ENCODE data around the gene RAI1. TPM values are rescaled to one million over a fixed set of nuclear protein-coding genes. Genes with fewer than 3 reads are reported as not detected.

The RAI1 gene
- total and polyA plus RNA-seq, 2 of the 13 experiments (the other 11 are each of a cell fraction or from before 2014, with no cell fraction given): 3.4 to 5.2 TPM

DNA sequence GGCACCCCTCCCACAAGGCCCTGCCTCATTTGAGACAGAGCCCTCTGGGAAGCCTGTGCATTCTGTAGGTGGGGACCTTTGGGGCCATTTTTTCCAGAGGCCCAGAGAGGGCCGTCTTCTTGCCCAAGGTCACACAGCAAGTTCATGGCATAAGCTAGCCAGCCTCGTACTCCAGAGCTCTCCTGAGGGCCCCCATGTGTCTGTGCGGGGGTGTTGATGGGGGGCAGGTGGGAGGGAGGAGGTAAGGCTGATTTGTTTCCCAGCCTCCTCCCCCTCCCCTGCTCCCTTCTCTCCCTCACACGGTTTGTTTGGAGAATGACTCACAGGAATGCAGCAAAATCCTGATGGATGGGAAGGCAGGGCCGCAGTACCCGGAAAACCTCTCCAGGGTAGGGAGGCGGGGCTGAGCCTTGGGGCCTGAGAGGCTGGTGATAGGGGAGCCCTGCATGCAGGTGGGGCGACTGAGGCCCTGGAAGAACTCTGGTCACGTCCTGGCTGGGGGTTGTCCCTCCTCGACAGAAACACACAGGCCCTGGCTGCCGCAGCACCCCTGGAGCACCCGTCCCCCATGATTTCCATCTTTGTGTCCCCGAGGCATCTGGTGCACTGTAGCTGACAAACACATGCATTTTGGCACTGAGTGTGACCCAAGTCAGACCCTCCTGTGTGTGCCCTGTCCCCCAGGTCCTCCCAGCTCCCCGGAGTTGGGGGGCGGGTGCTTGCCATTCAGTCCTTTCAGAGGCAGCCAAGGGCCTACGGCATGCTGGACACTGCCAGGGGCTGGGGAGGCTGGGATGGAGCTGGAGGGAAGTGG is 29.7 kb downstream of the RAI1 start (continued):
- TF ChIP-seq, protein P1, sequence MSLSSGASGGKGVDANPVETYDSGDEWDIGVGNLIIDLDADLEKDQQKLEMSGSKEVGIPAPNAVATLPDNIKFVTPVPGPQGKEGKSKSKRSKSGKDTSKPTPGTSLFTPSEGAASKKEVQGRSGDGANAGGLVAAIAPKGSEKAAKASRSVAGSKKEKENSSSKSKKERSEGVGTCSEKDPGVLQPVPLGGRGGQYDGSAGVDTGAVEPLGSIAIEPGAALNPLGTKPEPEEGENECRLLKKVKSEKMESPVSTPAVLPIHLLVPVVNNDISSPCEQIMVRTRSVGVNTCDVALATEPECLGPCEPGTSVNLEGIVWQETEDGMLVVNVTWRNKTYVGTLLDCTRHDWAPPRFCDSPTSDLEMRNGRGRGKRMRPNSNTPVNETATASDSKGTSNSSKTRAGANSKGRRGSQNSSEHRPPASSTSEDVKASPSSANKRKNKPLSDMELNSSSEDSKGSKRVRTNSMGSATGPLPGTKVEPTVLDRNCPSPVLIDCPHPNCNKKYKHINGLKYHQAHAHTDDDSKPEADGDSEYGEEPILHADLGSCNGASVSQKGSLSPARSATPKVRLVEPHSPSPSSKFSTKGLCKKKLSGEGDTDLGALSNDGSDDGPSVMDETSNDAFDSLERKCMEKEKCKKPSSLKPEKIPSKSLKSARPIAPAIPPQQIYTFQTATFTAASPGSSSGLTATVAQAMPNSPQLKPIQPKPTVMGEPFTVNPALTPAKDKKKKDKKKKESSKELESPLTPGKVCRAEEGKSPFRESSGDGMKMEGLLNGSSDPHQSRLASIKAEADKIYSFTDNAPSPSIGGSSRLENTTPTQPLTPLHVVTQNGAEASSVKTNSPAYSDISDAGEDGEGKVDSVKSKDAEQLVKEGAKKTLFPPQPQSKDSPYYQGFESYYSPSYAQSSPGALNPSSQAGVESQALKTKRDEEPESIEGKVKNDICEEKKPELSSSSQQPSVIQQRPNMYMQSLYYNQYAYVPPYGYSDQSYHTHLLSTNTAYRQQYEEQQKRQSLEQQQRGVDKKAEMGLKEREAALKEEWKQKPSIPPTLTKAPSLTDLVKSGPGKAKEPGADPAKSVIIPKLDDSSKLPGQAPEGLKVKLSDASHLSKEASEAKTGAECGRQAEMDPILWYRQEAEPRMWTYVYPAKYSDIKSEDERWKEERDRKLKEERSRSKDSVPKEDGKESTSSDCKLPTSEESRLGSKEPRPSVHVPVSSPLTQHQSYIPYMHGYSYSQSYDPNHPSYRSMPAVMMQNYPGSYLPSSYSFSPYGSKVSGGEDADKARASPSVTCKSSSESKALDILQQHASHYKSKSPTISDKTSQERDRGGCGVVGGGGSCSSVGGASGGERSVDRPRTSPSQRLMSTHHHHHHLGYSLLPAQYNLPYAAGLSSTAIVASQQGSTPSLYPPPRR (CRISPR knock-in tag; IDR thresholded peaks at IDR 0.05; ENCODE audit: borderline replicate concordance): peak; percentile 52; the same call in 1 of the 2 replicates
- TF ChIP-seq CCAR2 (optimal IDR thresholded peaks at IDR 0.05; ENCODE audit: low read depth, low read length) (peak; percentile 71), ZNF329 (CRISPR knock-in tag; IDR thresholded peaks at IDR 0.05; ENCODE audit: low read depth) (0 out of 2 replicates have a peak, but pooled peaks have one; percentile 26), CAMTA2 (CRISPR knock-in tag; IDR thresholded peaks at IDR 0.05; ENCODE audit: borderline replicate concordance) (no peak), SETDB1 (CRISPR knock-in tag; IDR thresholded peaks at IDR 0.05; ENCODE audit: borderline replicate concordance) (no peak), FOSL2 (CRISPR knock-in tag; IDR thresholded peaks at IDR 0.05) (peak; percentile 100), ARNTL (CRISPR knock-in tag; IDR thresholded peaks at IDR 0.05) (peak; percentile 41; the same call in 1 of the 2 replicates), ZFYVE20 (CRISPR knock-in tag; IDR thresholded peaks at IDR 0.05; ENCODE audit: borderline replicate concordance, low read depth) (no peak), ZNF383 (CRISPR knock-in tag; IDR thresholded peaks at IDR 0.05; ENCODE audit: borderline replicate concordance) (no peak), ZNF296 (CRISPR knock-in tag; conservative IDR thresholded peaks at IDR 0.05) (no peak), CBFB (CRISPR knock-in tag; IDR thresholded peaks at IDR 0.05) (no peak)
- TF ChIP-seq, protein P2, sequence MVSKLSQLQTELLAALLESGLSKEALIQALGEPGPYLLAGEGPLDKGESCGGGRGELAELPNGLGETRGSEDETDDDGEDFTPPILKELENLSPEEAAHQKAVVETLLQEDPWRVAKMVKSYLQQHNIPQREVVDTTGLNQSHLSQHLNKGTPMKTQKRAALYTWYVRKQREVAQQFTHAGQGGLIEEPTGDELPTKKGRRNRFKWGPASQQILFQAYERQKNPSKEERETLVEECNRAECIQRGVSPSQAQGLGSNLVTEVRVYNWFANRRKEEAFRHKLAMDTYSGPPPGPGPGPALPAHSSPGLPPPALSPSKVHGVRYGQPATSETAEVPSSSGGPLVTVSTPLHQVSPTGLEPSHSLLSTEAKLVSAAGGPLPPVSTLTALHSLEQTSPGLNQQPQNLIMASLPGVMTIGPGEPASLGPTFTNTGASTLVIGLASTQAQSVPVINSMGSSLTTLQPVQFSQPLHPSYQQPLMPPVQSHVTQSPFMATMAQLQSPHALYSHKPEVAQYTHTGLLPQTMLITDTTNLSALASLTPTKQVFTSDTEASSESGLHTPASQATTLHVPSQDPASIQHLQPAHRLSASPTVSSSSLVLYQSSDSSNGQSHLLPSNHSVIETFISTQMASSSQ (IDR thresholded peaks at IDR 0.05; ENCODE audit: low read depth): no peak
- TF ChIP-seq, protein P2 (CRISPR knock-in tag; IDR thresholded peaks at IDR 0.05; ENCODE audit: borderline replicate concordance): peak; percentile 54; the same call in 1 of the 2 replicates
- TF ChIP-seq, protein P3, sequence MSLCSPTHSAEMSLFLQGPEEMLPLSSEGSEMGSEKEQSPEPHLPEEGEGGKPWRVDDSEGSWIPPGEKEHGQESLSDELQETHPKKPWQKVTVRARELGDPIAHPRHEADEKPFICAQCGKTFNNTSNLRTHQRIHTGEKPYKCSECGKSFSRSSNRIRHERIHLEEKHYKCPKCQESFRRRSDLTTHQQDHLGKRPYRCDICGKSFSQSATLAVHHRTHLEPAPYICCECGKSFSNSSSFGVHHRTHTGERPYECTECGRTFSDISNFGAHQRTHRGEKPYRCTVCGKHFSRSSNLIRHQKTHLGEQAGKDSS (CRISPR knock-in tag; IDR thresholded peaks at IDR 0.05; ENCODE audit: borderline replicate concordance, low read depth): 0 out of 2 replicates have a peak, but pooled peaks have one; percentile 30
- TF ChIP-seq, protein P4, sequence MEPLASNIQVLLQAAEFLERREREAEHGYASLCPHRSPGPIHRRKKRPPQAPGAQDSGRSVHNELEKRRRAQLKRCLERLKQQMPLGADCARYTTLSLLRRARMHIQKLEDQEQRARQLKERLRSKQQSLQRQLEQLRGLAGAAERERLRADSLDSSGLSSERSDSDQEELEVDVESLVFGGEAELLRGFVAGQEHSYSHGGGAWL (CRISPR knock-in tag; IDR thresholded peaks at IDR 0.05): no peak
- TF ChIP-seq, protein P5, sequence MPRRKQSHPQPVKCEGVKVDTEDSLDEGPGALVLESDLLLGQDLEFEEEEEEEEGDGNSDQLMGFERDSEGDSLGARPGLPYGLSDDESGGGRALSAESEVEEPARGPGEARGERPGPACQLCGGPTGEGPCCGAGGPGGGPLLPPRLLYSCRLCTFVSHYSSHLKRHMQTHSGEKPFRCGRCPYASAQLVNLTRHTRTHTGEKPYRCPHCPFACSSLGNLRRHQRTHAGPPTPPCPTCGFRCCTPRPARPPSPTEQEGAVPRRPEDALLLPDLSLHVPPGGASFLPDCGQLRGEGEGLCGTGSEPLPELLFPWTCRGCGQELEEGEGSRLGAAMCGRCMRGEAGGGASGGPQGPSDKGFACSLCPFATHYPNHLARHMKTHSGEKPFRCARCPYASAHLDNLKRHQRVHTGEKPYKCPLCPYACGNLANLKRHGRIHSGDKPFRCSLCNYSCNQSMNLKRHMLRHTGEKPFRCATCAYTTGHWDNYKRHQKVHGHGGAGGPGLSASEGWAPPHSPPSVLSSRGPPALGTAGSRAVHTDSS (CRISPR knock-in tag; conservative IDR thresholded peaks at IDR 0.05): no peak

Data from HepG2 (cell line).